Cortex of kidney (tissue), 1 donor: ENCODE results near the gene ASGR1.
"Not testable (repeated sequence)": the region's sequence is repeated elsewhere in the genome, so short reads cannot be mapped to it uniquely, and the experiment has no call there.

Experiments used
- DNase-seq: peaks from one replicate; lab custom pipeline; 2025; lab: John Stamatoyannopoulos, UW

The ASGR1 gene

GRCh38 chr17:7191069-7191468 is 11.9 kb upstream of the ASGR1 start:
- DNase-seq, result no peak

GRCh38 chr17:7190276-7190917 is 11.2 kb upstream of the ASGR1 start:
- DNase-seq, result no peak

GRCh38 chr17:7186241-7186640 is 7.1 kb upstream of the ASGR1 start:
- no peak for DNase-seq

DNA sequence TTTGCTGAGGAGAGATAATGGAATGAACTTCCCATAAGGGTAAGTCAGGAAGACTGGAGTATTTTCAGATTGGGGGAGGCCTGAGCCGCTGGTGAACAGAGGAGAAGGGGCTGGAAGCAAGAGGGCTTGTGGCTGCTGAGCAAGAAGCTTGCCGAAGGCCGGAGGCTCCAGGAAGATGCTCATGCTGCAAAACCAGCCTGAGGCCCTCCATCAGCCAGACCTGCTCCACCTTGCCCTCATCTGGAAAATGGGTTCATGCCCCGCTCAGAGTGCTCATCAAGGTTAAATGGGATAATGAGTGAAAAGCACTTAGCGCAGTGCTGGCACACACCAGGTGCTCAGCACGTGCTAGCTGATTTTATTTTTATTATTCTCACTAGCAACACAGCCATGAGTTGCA is 5.5 kb upstream of the ASGR1 start:
- DNase-seq, result no peak

DNA sequence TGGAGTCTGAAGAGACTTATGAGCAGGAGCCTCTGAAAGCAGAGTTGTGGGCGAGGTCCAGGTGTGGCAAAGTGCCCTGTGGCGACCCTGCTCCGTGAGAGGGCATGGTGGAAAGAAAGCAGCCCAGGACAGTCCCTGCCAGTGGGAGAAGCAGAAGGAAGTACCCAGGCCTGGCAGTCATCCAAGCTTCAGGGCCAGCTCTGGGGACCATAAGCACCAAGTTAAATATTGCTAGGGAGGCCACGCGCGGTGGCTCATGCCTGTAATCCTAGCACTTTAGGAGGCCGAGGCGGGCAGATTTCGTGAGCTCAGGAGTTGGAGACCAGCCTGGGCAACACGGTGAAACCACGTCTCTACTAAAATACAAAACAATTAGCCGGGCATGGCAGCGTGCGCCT is 4.9 kb upstream of the ASGR1 start:
- no peak for DNase-seq

- DNase-seq, result no peak
These were observed 4.4 kb upstream of the ASGR1 start for GRCh38 chr17:7183433-7184090.

GRCh38 chr17:7182101-7182500 is 2.9 kb upstream of the ASGR1 start:
- not testable (repeated sequence) for DNase-seq

DNA sequence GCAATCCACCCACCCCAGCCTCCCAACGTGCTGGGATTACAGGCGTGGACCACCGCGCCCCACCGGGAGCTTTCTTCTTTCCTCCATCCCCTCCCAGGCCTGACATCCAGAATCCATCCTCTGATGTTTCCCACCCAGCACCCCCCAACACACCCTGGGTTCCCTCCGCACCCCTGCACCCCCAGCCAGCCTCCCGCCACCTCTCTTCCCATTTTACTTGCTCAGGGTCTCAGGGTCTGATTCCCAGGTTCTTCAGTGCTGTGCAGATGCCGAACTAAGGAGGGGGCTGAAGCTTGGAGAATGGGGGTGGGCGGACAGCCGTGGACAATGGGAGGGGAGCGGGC is 225 bp downstream of the ASGR1 start:
- DNase-seq, result no peak

DNA sequence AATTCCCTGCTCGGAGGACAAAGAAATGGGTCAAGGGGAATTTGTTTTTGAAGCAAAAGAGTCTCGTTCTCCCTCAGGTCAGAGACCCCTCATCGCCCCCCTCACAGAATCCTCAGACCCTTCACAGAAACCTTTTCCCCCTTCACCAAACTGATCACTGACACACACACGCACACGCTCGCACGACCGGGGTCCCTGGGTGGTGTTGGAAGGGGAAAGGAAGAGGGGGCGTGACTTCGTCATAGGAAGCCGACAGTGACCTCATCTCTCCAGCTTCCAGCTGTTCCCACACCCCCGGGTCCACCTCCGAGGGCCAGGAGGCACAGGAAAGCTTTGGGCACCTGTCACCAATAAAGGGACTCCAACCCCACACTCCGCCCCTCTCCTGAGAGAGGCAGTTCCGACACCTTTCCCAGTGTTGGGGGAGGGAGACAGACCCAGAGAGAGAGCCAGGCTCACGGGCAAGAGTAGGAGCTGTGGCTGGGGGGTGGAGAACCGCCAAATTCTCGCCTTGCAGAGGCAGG is 1.2 kb downstream of the ASGR1 start:
- no peak for DNase-seq

GRCh38 chr17:7177191-7177953 is 1.8 kb downstream of the ASGR1 start:
- DNase-seq, result no peak

GRCh38 chr17:7176841-7177190 is 2.4 kb downstream of the ASGR1 start:
- no peak for DNase-seq

DNA sequence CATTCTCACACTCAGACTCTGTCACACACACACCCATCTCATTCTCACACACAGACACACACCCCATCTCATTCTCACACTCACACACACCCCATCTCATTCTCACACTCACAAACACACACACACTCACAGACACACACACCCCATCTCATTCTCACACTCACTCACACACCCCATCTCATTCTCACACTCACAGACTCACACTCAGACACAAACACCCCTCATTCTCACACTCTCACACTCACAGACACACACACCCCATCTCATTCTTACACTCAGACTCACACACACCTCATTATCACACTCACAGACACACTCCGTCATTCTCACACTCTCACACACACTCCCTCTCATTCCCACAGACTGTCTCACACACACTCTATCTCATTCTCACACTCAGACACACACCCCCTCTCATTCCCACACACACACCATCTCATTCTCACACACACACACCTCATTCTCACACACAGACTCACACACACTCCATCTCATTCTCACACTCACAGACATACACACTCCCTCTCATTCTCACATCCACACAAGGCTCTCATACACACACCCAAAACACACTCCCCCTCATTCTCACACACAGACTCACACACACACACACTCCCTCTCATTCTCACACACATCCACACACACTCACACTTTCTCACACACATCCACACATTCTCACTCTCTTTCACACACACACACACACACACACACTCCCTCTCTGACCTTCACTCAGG is 2.9 kb downstream of the ASGR1 start:
- no peak for DNase-seq

DNA sequence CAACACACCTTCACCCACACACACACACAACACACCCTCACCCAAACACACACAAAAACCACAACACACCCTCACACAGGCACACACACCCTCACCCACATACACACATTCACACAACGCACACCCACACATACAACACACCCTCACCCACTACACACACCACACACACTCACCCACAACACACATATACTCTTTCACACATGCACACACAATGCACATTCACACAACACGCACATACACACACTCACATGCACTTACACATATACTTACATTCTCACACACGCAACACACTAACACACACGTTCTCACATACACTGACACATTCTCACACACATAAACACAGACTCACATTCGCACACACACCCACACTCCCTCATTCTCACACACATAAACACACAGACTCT is 3.8 kb downstream of the ASGR1 start:
- no peak for DNase-seq

- DNase-seq, result no peak
These were observed 4.4 kb downstream of the ASGR1 start for GRCh38 chr17:7174603-7175326.

DNA sequence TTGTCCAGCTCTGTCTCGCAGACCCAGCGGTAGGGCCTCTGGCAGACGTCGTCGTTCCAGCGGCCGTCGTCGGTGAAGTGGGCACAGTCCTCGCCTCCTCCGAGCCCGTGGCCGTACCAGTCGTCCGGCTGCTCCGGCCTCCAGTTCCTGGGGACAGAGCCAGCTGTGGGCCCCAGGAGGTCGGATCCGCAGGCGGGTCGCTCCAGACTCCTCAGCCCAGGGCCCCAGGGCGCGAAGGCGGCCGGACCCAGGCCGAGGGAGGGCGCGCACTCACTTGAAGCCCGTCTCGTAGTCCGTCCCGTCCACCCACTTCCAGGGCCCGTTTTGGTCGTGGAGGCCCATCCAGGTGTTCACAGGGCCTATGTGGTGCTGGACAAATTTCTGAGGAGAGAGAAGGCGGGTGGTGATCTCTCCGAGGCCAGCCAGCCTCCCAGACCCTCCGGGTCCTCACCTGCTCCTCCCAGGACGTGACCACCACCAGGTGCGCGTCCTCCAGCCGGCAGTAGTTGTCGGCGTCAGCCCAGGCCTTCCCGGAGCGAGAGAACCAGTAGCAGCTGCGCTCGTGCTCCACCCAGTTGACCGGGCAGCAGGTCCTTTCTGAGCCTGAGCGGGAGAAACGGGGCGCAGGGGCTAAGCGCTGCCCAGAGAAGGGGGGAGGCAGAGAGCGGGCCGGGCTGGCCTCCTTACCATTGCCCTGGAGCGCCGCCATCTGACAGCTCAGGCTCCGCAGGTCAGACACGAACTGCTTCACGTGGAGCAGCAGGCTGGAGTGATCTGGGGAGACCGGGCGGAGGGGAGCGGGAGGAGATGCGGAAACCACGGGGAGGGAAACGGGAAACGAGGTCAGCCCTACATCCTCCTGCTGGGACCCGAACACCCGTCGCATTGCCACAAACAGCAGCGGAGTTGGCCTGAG is 5.2 kb downstream of the ASGR1 start:
- no peak for DNase-seq

DNA sequence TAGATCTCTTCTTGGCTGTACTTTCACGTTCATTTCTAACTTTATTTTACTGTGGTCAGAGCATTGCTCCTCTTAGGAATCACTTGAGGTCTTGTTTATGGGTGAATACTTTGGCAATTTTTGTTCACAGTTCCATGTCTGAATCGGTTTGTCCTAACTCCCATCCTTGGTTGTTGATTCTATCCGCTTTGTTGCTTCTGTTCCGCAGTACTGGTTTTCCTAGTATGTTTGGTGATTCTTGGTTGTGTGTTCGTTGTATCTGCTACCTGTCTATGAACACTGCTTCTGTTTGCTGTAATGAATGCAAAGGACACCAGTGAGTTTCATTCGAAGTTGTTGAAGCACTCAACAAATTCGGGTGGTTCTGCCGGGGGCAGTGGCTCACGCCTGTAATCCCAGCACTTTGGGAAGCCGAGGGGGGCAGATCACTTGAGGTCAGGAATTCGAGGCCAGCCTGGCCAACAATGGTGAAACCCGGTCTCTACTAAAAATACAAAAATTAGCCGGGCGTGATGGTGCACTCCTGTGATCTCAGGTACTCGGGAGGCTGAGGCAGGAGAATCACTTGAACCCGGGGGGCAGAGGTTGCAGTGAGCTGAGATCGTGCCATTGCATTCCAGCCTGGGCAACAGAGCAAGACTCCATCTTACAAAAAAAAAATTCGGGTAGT is 6.5 kb downstream of the ASGR1 start:
- DNase-seq, result not testable (repeated sequence)

DNA sequence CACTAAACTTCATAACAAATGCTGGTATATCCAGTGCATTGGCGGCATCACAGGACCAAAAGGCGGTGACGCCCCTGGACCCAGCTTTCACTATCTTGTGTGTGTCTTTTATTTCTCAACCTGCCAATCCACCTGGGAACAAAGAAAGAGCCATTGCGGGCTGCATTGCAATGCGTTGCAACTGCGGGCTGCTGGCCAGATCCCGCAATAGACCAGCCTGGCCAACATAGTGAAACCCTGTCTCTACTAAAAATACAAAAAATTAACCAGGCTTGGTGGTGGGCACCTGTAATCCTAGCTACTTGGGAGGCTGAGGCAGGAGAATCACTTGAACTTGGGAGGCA is 9.6 kb downstream of the ASGR1 start:
- not testable (repeated sequence) for DNase-seq

DNA sequence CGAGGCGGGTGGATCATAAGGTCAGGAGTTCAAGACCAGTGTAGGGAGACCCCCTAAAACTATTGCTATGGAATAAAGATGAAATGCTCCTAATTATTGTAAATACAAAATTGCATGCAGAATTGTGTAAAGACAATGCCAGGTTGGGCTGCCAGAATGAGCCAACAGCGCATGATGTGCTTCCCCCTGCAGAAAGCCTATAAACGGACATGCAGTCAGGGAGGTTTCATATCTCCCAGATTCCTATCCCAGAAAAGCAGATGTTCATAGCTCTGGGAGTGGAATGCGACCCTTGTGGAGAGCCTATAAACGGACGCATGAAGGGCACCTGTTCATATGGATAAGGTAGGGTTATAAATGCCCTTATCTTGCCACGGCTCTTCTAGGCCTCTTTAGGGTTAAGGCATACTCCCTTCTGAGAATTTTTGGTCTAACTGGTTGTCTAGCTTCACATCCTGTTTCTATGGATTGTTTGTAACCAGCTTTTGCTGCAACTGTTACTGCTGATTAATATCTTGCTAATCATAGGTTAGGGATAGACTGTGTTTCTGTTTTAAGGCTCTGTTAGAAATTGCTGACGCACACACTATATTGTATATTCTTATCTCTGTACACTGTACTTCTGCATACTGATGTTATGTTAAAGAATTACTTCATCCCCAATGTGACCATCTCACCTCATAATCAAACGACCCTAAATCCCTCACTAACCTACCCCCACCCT is 10.2 kb downstream of the ASGR1 start:
- DNase-seq, result not testable (repeated sequence)

DNA sequence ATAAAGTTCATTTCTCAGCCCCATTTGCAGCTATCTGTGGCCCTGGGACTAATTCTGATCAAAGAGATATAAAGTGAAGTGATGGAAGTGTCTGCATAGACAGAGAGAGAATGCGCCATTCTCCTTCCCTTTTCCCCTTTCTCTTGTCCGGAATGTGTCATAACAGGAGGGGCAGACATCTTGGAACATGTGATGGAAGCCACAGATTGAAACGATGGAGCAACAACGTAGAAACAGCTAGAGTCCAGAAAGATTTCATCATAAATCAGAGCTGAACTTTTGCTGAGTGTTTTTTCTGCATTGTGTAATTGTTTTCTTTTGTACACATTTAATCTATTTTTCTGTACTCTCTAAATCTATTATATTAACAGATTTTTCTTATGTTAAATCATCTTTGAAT is 11.3 kb downstream of the ASGR1 start:
- DNase-seq, result no peak

GRCh38 chr17:7166873-7167272 is 12.3 kb downstream of the ASGR1 start:
- no peak for DNase-seq
